Measurements from ENCODE around the gene MRPL36.

The MRPL36 gene

GRCh38 chr5:1762883-1763547 lies 36.6 kb downstream of the MRPL36 start:
- Histone ChIP-seq H3K36me3 (ENCODE audit: insufficient read depth) (no peaks in the 10 kb centered on the region), H3K27me3 (ENCODE audit: insufficient read depth, low read depth) (no peaks in the 10 kb centered on the region), H3K4me1 (ENCODE audit: low read depth, poor library complexity, severe bottlenecking) (no peaks in the 10 kb centered on the region), H3K4me2 (no peak overlapping the region), H3K9ac (no peak overlapping the region), H3K27ac (no peak overlapping the region), H3K79me2 (ENCODE audit: insufficient read depth, low read depth) (no peaks in the 10 kb centered on the region), H3K4me3 (IDR thresholded peaks at IDR 0.05; ENCODE audit: insufficient read depth, low read depth, low read length) (no peak overlapping the region), H2AFZ (ENCODE audit: low read depth) (no peak overlapping the region), H4K20me1 (ENCODE audit: insufficient read depth) (no peaks in the 10 kb centered on the region)
- no peak for TF ChIP-seq CTCF (conservative IDR thresholded peaks at IDR 0.05; ENCODE audit: low read depth, low read length)

- no peaks in the 10 kb centered on the region for H3K27me3 ChIP-seq (ENCODE audit: insufficient read depth, low read depth)
- no peak for TF ChIP-seq CTCF (conservative IDR thresholded peaks at IDR 0.05; ENCODE audit: low read depth, low read length)
- no peak overlapping the region for H2AFZ ChIP-seq (ENCODE audit: low read depth)
- H3K27ac ChIP-seq = no peak overlapping the region
- no peak overlapping the region for H3K9ac ChIP-seq
- H3K79me2 ChIP-seq (ENCODE audit: insufficient read depth, low read depth) = no peaks in the 10 kb centered on the region
- H3K4me3 ChIP-seq (IDR thresholded peaks at IDR 0.05; ENCODE audit: insufficient read depth, low read depth, low read length) = no peak overlapping the region
- no peak overlapping the region for H3K4me2 ChIP-seq
- no peaks in the 10 kb centered on the region for H3K36me3 ChIP-seq (ENCODE audit: insufficient read depth)
- H4K20me1 ChIP-seq (ENCODE audit: insufficient read depth) = no peaks in the 10 kb centered on the region
- H3K4me1 ChIP-seq (ENCODE audit: low read depth, poor library complexity, severe bottlenecking) = no peaks in the 10 kb centered on the region
These were observed 37.3 kb downstream of the MRPL36 start for GRCh38 chr5:1762121-1762882.

- Histone ChIP-seq H3K79me2 (ENCODE audit: insufficient read depth, low read depth) (no peaks in the 10 kb centered on the region), H3K27me3 (ENCODE audit: insufficient read depth, low read depth) (no peaks in the 10 kb centered on the region), H4K20me1 (ENCODE audit: insufficient read depth) (no peaks in the 10 kb centered on the region), H3K27ac (no peak overlapping the region), H2AFZ (ENCODE audit: low read depth) (no peak overlapping the region), H3K36me3 (ENCODE audit: insufficient read depth) (no peaks in the 10 kb centered on the region), H3K9ac (no peak overlapping the region), H3K4me2 (no peak overlapping the region), H3K4me3 (IDR thresholded peaks at IDR 0.05; ENCODE audit: insufficient read depth, low read depth, low read length) (no peak overlapping the region), H3K4me1 (ENCODE audit: low read depth, poor library complexity, severe bottlenecking) (no peaks in the 10 kb centered on the region)
- no peak for TF ChIP-seq CTCF (conservative IDR thresholded peaks at IDR 0.05; ENCODE audit: low read depth, low read length)
These were observed 38.2 kb downstream of the MRPL36 start for GRCh38 chr5:1761453-1761755.

GRCh38 chr5:1760656-1761452 lies 38.8 kb downstream of the MRPL36 start:
- Histone ChIP-seq H3K4me1 (ENCODE audit: low read depth, poor library complexity, severe bottlenecking) (no peaks in the 10 kb centered on the region), H2AFZ (ENCODE audit: low read depth) (no peak overlapping the region), H3K4me2 (no peak overlapping the region), H3K27me3 (ENCODE audit: insufficient read depth, low read depth) (no peaks in the 10 kb centered on the region), H3K79me2 (ENCODE audit: insufficient read depth, low read depth) (no peaks in the 10 kb centered on the region), H3K36me3 (ENCODE audit: insufficient read depth) (no peaks in the 10 kb centered on the region), H3K4me3 (IDR thresholded peaks at IDR 0.05; ENCODE audit: insufficient read depth, low read depth, low read length) (no peak overlapping the region), H4K20me1 (ENCODE audit: insufficient read depth) (no peaks in the 10 kb centered on the region), H3K9ac (no peak overlapping the region), H3K27ac (no peak overlapping the region)
- TF ChIP-seq CTCF (conservative IDR thresholded peaks at IDR 0.05; ENCODE audit: low read depth, low read length) = no peak
